ENCODE data around the gene HNRNPM. TPM values are rescaled to one million over a fixed set of nuclear protein-coding genes. Genes with fewer than 3 reads are reported as not detected.

The HNRNPM gene
- total and polyA plus RNA-seq, 4 experiments from 2014 or later = 197 to 245 (median 203) TPM

DNA sequence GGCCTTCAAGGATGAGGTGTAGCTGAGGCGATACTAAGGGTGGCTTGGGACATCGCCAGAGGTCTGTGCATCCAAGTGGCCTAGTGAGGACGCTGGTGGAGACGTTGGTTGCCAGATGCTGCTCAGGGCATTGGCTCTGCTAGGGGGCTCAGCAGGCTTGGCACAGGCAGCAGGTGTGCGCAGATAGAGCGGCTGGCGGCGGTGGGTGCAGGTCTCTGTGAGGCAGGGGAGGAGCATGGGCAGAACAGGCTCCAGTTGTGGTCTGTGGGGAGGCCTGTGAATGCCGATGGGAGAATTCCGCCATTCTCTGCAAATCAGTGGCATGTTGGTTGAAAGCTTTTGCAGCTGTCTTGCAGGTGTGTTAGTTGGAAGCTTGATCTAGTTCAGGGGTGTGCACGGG, 36.4 kb downstream of the HNRNPM start:
- H3K4me3 Mint-ChIP-seq = peak overlapping the region in 3 of 8 donors; percentile 6 to 18 (median 15)
- peak overlapping the region; percentile 31 to 89 (median 61) for H3K27ac Mint-ChIP-seq
- no peak for DNase-seq
- peaks cover 36% of the 10 kb centered on the region for H3K4me1 ChIP-seq (ENCODE audit: insufficient read depth, low read length)
- peaks cover 76% of the 10 kb centered on the region for H3K36me3 ChIP-seq (ENCODE audit: insufficient read depth, low read length)
- no peaks in the 10 kb centered on the region for H3K9me3 ChIP-seq (ENCODE audit: control insufficient read depth in 1 of 2, low read length in 2 of 2)
- H3K27ac ChIP-seq (ENCODE audit: low read depth, low read length) = no peak overlapping the region
- H3K9me3 Mint-ChIP-seq = peaks cover 0 to 2% (median 0%) of the 10 kb centered on the region in 8 donors
- ChIA-PET CTCF (ENCODE audit: partially characterized antibody) (interaction anchor here (0.7 to 1.8 kb wide), 3 partner anchors 25 to 128 kb away, joined by 3 to 5 read pairs (median 3); no protein-coding TSS in a partner anchor), POLR2A (ENCODE audit: partially characterized antibody) (interaction anchor here (0.6 kb wide), 2 partner anchors 20 to 33 kb away, joined by 3 read pairs; no protein-coding TSS in a partner anchor)
- H3K4me1 Mint-ChIP-seq = peaks cover 24 to 64% (median 40%) of the 10 kb centered on the region in 4 donors
- H3K27me3 ChIP-seq (ENCODE audit: insufficient read depth, low read length) = no peaks in the 10 kb centered on the region
- no peak overlapping the region for H3K4me3 ChIP-seq (ENCODE audit: low read length in 2 of 2)
- H3K36me3 Mint-ChIP-seq = peaks cover 34 to 77% of the 10 kb centered on the region in 2 donors
- no peaks in the 10 kb centered on the region for H3K27me3 Mint-ChIP-seq
- intact Hi-C loops (cut with micrococcal nuclease) = no loop called here

DNA sequence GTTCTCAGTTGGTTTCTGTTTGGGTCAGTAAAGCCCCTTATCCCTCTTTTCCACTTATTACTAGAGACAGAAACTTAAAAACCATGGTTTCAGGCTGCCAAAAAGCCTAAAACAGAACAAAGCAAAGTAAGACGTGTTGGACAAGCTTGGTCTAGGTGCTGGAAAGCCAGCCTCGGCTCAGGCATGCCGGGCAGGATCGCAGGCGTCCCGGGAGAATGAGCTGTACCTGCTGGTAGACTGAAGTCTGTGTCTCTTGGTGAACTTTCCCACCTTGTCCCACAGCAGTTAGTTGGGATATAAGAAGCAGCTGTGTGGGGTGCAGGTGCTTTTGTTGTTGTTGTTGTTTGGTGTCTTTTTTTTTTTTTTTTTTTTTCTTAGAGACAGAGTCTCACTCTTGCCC, 36.8 kb downstream of the HNRNPM start:
- Histone ChIP-seq H3K4me3 (ENCODE audit: low read length in 2 of 2) (no peak overlapping the region), H3K4me1 (ENCODE audit: insufficient read depth, low read length) (peaks cover 40% of the 10 kb centered on the region), H3K36me3 (ENCODE audit: insufficient read depth, low read length) (peaks cover 80% of the 10 kb centered on the region), H3K27ac (ENCODE audit: low read depth, low read length) (no peak overlapping the region), H3K27me3 (ENCODE audit: insufficient read depth, low read length) (no peaks in the 10 kb centered on the region), H3K9me3 (ENCODE audit: control insufficient read depth in 1 of 2, low read length in 2 of 2) (no peaks in the 10 kb centered on the region)
- intact Hi-C loops (cut with micrococcal nuclease) = no loop called here
- no peak for DNase-seq
- H3K27me3 Mint-ChIP-seq = no peaks in the 10 kb centered on the region
- H3K27ac Mint-ChIP-seq = peak overlapping the region in 6 of 7 donors; percentile 31 to 89 (median 64)
- H3K4me3 Mint-ChIP-seq = peak overlapping the region in 1 of 8 donors; percentile 18
- H3K4me1 Mint-ChIP-seq = peaks cover 25 to 65% (median 42%) of the 10 kb centered on the region in 4 donors
- H3K9me3 Mint-ChIP-seq = peaks cover 0 to 2% (median 0%) of the 10 kb centered on the region in 8 donors
- CTCF ChIA-PET (ENCODE audit: partially characterized antibody) = interaction anchor here (0.7 to 1.8 kb wide), 4 partner anchors 19 to 127 kb away, joined by 3 to 5 read pairs (median 3); no protein-coding TSS in a partner anchor
- H3K36me3 Mint-ChIP-seq = peaks cover 35 to 78% of the 10 kb centered on the region in 2 donors
- POLR2A ChIA-PET (ENCODE audit: partially characterized antibody) = interaction anchor here (0.6 kb wide), 1 partner anchor 33 kb away, joined by 3 read pairs; no protein-coding TSS in a partner anchor

DNA sequence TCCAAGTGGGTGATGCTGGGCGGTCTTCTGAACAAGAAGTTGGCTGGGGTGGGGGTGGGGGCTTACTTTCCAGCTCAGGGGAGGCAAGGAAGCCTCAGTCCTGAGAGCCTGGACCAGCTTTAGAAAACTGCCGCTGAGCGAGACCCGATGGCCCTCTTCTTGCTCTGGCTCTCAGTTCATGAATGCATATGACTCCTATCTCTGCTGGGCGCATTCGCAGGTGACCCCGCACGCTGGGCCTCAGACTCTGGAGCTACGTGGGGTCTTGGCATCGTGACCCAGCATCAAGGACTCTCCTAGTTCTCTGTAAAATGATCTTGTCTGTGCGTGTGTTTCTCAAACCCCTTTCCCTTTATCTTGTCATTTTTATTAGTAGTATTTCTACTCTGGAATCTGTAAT, 37.9 kb downstream of the HNRNPM start:
- ChIA-PET POLR2A (ENCODE audit: partially characterized antibody) (no interaction called here), CTCF (ENCODE audit: partially characterized antibody) (interaction anchor here (0.7 to 1.8 kb wide), 7 partner anchors 9 to 97 kb away, joined by 3 to 5 read pairs (median 3); no protein-coding TSS in a partner anchor)
- no peak for DNase-seq
- H3K9me3 Mint-ChIP-seq = peaks cover 0 to 2% (median 0%) of the 10 kb centered on the region in 8 donors
- Histone ChIP-seq H3K9me3 (ENCODE audit: control insufficient read depth in 1 of 2, low read length in 2 of 2) (no peaks in the 10 kb centered on the region), H3K27ac (ENCODE audit: low read depth, low read length) (no peak overlapping the region), H3K4me1 (ENCODE audit: insufficient read depth, low read length) (peaks cover 45% of the 10 kb centered on the region), H3K4me3 (ENCODE audit: low read length in 2 of 2) (no peak overlapping the region), H3K36me3 (ENCODE audit: insufficient read depth, low read length) (peaks cover 77% of the 10 kb centered on the region), H3K27me3 (ENCODE audit: insufficient read depth, low read length) (no peaks in the 10 kb centered on the region)
- H3K27ac Mint-ChIP-seq = peak overlapping the region in 6 of 7 donors; percentile 6 to 68 (median 36)
- H3K27me3 Mint-ChIP-seq = no peaks in the 10 kb centered on the region
- intact Hi-C loops (cut with micrococcal nuclease) = no loop called here
- H3K36me3 Mint-ChIP-seq = peaks cover 42 to 80% of the 10 kb centered on the region in 2 donors
- no peak overlapping the region for H3K4me3 Mint-ChIP-seq
- H3K4me1 Mint-ChIP-seq = peaks cover 33 to 68% (median 45%) of the 10 kb centered on the region in 4 donors

DNA sequence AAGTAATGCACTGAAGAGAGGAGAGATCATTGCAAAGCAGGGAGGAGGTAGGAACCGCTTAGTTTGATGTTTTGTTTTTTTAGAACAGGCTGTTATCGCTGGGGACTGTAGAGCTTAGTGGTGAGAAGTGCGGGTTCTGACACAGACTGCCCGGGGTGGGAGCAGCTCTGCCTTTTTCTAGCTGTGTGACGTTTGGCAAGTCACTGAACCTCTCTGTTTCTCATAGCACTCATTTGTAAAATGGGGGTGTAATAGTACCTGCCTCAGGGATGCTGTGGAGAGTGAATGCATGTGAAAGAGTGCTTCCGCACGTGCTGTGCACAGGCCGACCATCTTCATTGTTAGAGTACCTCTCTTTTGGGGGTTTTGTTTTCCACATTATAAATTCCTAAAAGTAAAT, 38.4 kb downstream of the HNRNPM start:
- Histone ChIP-seq H3K27ac (ENCODE audit: low read depth, low read length) (no peak overlapping the region), H3K4me1 (ENCODE audit: insufficient read depth, low read length) (peaks cover 45% of the 10 kb centered on the region), H3K27me3 (ENCODE audit: insufficient read depth, low read length) (no peaks in the 10 kb centered on the region), H3K36me3 (ENCODE audit: insufficient read depth, low read length) (peaks cover 78% of the 10 kb centered on the region), H3K9me3 (ENCODE audit: control insufficient read depth in 1 of 2, low read length in 2 of 2) (no peaks in the 10 kb centered on the region), H3K4me3 (ENCODE audit: low read length in 2 of 2) (no peak overlapping the region)
- Mint-ChIP-seq H3K9me3 (peaks cover 0 to 2% (median 0%) of the 10 kb centered on the region in 8 donors), H3K27me3 (no peaks in the 10 kb centered on the region), H3K4me3 (no peak overlapping the region), H3K27ac (peak overlapping the region in 4 of 7 donors; percentile 6 to 74 (median 18)), H3K36me3 (peaks cover 47 to 80% of the 10 kb centered on the region in 2 donors), H3K4me1 (peaks cover 33 to 68% (median 45%) of the 10 kb centered on the region in 4 donors)
- ChIA-PET CTCF (ENCODE audit: partially characterized antibody) (interaction anchor here (0.9 to 1.1 kb wide), 3 partner anchors 9 to 96 kb away, joined by 3 read pairs; no protein-coding TSS in a partner anchor), POLR2A (ENCODE audit: partially characterized antibody) (interaction anchor here (1.2 kb wide), 1 partner anchor 15 kb away, joined by 3 read pairs; no protein-coding TSS in a partner anchor)
- intact Hi-C loops (cut with micrococcal nuclease) = no loop called here
- DNase-seq = no peak

DNA sequence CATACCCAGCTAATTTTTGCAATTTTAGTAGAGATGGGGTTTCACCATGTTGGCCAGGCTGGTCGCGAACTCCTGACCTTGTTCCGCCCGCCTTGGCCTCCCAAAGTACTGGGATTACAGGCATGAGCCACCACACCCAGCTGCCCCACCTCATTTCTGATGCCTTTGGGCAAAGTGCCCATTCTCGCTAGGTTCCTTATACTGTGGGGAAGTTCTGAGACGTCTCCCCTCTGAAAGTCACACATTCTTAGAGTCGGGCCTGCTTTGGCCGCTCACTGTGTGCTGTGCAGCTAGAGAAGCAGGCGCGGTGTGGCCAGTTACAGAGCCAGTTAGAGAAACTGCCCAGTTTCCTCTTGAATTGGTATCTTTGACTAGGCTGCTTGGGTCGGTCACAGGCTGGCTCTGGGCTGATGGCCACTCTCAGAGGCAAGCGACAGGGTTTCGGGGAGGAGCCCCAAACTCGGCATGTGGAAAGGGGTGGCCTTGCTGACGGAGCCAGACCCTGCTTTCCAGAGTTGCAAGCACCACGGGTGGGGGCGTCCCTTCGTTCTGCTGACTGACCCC, 39.6 kb downstream of the HNRNPM start:
- H3K4me1 Mint-ChIP-seq = peaks cover 30 to 65% (median 42%) of the 10 kb centered on the region in 4 donors
- no peaks in the 10 kb centered on the region for H3K9me3 ChIP-seq (ENCODE audit: control insufficient read depth in 1 of 2, low read length in 2 of 2)
- H3K27me3 Mint-ChIP-seq = no peaks in the 10 kb centered on the region
- no peak for DNase-seq
- H3K4me3 ChIP-seq (ENCODE audit: low read length in 2 of 2) = no peak overlapping the region
- peaks cover 42% of the 10 kb centered on the region for H3K4me1 ChIP-seq (ENCODE audit: insufficient read depth, low read length)
- H3K27ac Mint-ChIP-seq = no peak overlapping the region
- H3K36me3 Mint-ChIP-seq = peaks cover 52 to 80% of the 10 kb centered on the region in 2 donors
- intact Hi-C loops (cut with micrococcal nuclease) = no loop called here
- CTCF ChIA-PET (ENCODE audit: partially characterized antibody) = interaction anchor here (4.6 kb wide), 1 partner anchor 95 kb away, joined by 60 read pairs; the partner anchor contains the start of gene MYO1F
- H3K9me3 Mint-ChIP-seq = peaks cover 0 to 2% (median 0%) of the 10 kb centered on the region in 8 donors
- no peak overlapping the region for H3K27ac ChIP-seq (ENCODE audit: low read depth, low read length)
- H3K4me3 Mint-ChIP-seq = no peak overlapping the region
- peaks cover 79% of the 10 kb centered on the region for H3K36me3 ChIP-seq (ENCODE audit: insufficient read depth, low read length)
- POLR2A ChIA-PET (ENCODE audit: partially characterized antibody) = interaction anchor here (1.1 to 1.2 kb wide), 2 partner anchors 16 to 32 kb away, joined by 3 to 5 read pairs; no protein-coding TSS in a partner anchor
- H3K27me3 ChIP-seq (ENCODE audit: insufficient read depth, low read length) = no peaks in the 10 kb centered on the region

DNA sequence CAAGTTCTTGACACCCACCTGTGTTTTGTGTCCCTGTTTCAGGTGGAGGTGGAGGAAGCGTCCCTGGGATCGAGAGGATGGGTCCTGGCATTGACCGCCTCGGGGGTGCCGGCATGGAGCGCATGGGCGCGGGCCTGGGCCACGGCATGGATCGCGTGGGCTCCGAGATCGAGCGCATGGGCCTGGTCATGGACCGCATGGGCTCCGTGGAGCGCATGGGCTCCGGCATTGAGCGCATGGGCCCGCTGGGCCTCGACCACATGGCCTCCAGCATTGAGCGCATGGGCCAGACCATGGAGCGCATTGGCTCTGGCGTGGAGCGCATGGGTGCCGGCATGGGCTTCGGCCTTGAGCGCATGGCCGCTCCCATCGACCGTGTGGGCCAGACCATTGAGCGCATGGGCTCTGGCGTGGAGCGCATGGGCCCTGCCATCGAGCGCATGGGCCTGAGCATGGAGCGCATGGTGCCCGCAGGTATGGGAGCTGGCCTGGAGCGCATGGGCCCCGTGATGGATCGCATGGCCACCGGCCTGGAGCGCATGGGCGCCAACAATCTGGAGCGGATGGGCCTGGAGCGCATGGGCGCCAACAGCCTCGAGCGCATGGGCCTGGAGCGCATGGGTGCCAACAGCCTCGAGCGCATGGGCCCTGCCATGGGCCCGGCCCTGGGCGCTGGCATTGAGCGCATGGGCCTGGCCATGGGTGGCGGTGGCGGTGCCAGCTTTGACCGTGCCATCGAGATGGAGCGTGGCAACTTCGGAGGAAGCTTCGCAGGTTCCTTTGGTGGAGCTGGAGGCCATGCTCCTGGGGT, 41.0 kb downstream of the HNRNPM start:
- peaks cover 0 to 2% (median 0%) of the 10 kb centered on the region in 8 donors for H3K9me3 Mint-ChIP-seq
- intact Hi-C loops (cut with micrococcal nuclease) = no loop called here
- peak overlapping the region in 1 of 8 donors; percentile 5 for H3K4me3 Mint-ChIP-seq
- Histone ChIP-seq H3K4me1 (ENCODE audit: insufficient read depth, low read length) (peaks cover 36% of the 10 kb centered on the region), H3K9me3 (ENCODE audit: control insufficient read depth in 1 of 2, low read length in 2 of 2) (no peaks in the 10 kb centered on the region), H3K4me3 (ENCODE audit: low read length in 2 of 2) (no peak overlapping the region), H3K27ac (ENCODE audit: low read depth, low read length) (no peak overlapping the region), H3K36me3 (ENCODE audit: insufficient read depth, low read length) (peaks cover 72% of the 10 kb centered on the region), H3K27me3 (ENCODE audit: insufficient read depth, low read length) (no peaks in the 10 kb centered on the region)
- H3K36me3 Mint-ChIP-seq = peaks cover 54 to 80% of the 10 kb centered on the region in 2 donors
- no peak for DNase-seq
- ChIA-PET POLR2A (ENCODE audit: partially characterized antibody) (interaction anchor here (1.2 to 4.1 kb wide), 3 partner anchors 30 to 73 kb away, joined by 3 to 55 read pairs (median 9); partner anchors contain the start of genes MARCHF2 and ZNF414), CTCF (ENCODE audit: partially characterized antibody) (interaction anchor here (0.9 to 4.6 kb wide), 7 partner anchors 20 to 131 kb away, joined by 3 to 60 read pairs (median 8); partner anchors contain the start of genes MARCHF2 and MYO1F)
- H3K27me3 Mint-ChIP-seq = no peaks in the 10 kb centered on the region
- peaks cover 30 to 63% (median 39%) of the 10 kb centered on the region in 4 donors for H3K4me1 Mint-ChIP-seq
- peak overlapping the region in 6 of 7 donors; percentile 23 to 85 (median 74) for H3K27ac Mint-ChIP-seq
